ENCODE results near the gene ROS1.
"Not testable (repeated sequence)": the region's sequence is repeated elsewhere in the genome, so short reads cannot be mapped to it uniquely, and the experiment has no call there.

ROS1 gene

DNA sequence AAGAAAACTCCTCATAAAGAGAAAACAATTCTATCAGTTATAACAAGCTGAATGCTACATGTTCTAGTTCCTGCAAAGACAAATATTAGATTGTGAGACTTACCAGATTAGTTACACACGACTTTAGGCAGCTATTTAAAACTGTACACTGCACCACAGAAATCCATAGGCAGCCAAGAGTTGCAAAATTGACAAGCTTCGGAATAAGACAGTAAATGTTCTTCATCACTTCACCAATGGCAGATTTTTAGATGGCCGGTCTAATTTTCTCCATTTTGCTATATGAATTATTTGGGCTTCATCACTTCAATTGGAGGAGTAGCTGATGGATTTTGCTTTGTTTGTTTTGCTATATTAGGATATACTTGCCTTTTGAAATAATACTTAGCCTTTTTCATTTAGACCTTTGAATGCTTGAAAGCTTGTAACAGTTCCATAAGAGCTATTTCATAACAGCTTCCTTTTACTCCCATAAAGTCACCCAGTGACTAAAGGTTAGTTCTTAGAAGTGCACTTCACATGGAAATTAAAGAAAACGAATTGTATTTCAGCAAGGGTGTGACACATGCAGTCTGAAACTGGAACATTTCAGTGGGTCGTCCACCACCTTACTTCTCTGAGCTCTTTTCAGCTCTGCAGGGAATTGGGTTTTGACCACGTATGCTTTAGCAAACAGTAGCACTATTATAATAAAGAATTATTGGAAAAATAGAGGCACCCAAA lies at the start of gene ROS1:
Gene ROS1, minus strand, starts transcription at position 512 of the 723 bp plus-strand sequence. Its CDS starts 286 bp downstream, at position 226.
- DNase-seq, result no peak

DNA sequence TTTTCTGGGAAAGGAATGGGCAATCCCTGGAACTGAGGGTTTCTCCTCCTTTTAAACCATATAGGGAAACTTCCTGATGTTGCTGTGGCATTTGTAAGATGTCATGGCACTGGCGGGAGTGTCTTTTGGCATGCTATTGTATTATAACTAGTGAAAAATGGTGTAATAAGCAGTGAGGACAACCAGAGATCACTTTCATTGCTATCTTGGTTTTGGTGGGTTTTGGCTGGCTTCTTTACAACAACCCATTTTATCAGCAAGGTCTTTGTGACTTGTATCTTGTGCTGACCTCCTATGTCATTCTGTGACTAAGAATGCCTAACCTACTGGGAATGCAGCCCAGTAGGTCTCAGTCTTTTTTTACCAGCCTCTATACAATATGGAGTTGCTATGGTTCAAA lies 47.7 kb upstream of the ROS1 start:
- no peak for DNase-seq

DNA sequence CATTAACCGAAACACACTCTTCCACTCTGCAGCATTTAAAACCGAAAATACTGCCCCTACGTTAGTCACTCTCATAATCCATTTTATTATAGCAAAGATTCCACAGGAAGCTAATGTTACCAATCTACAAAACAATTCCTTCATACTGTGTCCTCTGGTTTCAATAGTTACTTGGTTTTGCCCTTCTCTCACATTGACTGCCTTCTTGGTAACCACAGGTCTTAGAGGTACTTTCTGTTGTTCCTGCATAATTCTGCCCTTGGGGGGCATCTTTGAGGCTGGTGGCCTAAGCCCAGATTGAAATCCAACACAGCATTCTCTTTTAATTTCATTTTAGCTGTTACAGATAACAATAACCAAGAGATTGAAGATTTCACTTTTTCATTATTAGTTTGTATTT lies 46.9 kb upstream of the ROS1 start:
- no peak for DNase-seq

DNA sequence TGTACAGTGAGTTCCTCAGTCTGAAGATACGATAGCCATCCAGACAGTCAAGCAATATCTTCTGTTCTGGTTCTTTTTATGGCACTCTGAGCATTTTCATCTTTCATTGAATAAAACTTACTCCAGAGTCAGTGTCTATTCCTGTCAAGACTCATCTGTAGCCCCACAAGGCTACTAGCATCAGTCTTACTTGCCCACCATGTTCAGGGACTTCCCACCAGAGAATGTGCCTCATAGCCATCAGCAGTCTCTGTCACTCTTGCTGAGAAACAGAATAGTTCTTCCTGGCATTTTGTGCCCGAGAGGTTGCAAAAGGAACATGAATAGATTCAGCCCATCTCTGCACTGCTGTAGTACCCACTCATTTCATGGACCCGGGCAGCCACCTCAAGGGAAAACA lies 44.0 kb upstream of the ROS1 start:
- DNase-seq, result no peak

DNA sequence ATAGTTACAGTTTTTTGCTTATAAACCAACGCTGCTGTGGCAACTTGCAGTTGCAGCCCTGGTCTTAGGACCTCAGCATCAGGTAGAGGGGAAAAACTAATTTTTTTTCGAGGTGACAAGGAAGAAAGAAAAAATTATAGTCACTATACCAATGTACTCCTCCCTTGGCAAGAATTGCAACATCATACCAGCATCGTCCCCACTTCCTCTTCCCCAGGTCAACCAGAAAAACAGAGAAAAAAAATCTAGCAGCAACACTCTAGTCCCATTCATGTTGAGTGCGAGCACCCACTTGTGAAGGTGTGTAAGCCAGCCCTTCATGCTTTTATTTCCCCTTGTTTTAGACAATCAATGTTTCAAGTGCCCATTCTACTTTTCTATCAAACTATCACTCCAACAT lies 43.6 kb upstream of the ROS1 start:
- no peak for DNase-seq

DNA sequence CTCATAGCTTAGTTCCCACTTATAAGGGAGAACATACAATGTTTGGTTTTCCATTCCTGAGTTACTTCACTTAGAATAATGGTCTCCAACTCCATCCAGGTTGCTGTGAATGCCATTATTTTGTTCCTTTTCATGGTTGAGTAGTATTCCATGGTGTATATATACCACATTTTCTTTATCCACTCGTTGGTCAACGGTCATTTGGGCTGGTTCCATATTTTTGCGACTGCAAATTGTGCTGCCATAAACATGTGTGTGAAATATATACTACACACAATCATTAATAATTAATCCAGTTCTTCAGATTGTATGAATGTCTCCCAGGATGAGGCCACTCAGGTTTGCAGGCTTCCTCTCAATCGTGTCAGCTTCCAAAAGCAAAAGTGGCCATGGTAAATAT lies 42.8 kb upstream of the ROS1 start:
- not testable (repeated sequence) for DNase-seq

DNA sequence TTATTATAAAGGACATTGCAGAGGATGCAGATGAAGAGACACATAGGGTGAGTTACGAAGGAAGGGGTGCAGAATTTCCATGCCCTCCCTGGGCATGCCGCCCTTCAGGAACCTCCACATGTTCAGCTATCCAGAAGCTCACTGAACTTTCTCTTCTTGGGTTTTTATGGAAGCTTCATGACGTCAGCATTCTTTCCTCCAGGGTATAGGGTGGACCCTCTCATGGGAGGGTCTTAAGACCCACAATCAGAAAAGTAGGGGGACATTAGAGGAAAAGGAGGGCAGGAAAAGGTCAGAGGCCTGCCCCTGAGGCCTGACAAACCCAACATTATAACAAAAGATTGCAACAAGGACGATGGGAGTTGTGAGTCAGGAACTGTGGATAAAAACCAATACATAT lies 42.1 kb upstream of the ROS1 start:
- DNase-seq, result no peak

DNA sequence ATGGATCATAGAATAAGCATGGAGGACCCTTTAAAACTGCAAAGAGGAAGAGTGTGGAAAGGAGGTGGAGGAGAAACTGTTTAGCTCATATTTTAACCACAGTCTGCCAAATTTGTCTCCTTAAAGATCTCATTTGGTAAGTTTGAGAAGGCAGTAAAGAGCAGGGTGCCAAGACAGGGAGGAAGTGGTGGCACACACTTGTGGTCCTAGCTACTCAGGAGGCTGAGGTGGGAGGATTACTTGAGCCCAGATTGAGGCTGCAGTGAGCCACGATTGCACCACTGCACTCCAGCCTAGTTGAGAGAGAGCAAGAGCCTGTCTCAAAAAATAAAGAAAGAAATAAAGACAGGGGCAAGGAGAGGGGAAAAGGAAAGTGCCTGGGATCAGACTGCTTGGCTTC lies 39.9 kb upstream of the ROS1 start:
- no peak for DNase-seq

DNA sequence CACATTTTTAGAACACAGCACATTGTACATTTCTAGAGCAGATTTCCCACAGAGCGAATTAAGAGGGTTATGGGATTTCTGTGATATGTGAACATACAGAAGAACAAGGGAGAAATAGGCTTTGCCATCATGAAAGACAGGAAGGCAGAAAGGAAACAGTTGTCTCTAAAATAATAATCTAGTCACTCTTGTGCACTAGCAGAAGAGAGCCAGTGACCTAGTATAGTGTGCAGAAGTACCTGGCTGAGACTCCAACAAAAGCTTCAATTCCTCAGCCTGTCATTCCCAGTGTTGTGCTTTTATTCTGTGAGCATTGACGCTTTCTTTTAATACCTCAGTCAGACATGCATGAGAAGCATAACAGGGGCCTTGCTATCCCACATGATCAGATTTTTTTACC lies 39.0 kb upstream of the ROS1 start:
- no peak for DNase-seq

DNA sequence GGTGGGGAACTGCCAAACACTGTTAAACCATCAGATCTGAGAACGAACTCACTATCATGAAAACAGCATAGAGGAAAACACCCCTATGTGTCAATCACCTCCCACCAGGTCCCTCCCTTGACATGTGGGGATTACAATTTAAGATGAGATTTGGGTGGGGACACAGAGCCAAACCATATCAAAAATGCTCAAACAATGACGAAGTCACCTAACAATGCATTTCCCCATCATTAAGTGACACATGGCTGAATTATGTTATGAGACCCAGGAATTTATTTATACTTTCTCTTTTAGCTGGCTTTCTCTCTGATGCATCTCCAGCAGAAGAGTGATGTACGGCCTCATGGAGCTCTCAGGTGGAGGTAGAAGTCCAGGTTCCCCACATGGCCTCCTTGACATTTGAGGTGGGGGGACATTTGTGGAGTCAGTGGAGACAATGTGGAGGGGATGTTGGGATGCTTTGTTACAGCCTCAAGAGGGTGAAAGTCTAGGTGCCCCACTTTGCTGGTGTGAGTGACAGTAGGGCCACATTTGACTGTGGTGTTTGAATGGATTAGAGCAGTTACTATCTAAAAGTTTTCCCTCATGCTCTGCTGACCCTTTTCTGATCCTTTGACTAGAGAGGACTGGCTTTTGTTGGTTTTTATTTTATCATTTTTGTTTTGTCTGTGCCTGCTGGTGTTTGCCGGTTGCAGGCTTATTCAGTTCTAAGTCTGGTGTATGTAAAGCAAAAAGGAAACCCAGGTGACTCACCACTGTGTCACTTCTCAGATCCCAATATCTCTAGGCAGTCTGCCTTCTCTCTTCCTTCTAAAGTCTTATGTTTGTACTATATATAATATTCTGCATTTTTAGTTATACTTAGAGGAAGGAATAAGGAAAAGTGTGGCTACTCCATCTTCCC lies 38.3 kb upstream of the ROS1 start:
- DNase-seq, result no peak

DNA sequence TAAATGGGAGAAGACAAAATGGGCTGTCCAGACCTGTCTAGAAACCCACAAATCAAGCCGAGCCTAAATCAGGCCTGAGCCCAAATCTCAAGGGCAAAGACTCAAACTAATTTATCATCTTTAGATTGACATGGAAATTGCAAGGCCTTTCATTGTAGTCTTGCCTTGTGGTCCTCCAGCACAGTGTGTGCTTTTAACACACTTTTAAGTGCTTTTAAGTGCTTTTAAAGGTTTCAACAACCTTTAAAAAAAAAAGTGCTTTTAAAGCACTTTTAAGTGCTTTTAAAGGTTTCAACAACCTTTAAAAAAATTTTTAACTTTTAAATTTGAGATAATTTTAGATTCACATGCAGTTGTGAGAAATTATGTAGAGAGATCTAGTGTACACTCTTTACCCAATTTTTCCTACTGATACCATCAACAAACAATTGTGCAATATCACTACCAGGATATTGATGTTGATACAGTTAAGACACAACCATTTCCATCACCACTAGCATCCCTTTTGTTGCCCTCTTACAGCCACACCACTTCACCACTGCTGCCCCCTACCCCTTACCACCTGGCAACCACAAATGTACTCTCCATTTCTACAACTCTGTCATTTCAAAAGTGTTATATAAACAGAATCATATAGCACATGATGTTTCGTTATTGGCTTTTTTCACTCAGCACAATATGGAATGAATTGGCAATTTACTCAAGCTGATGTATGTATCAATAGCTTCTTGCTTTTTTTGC lies 33.6 kb upstream of the ROS1 start:
- peak; percentile 18 for DNase-seq

DNA sequence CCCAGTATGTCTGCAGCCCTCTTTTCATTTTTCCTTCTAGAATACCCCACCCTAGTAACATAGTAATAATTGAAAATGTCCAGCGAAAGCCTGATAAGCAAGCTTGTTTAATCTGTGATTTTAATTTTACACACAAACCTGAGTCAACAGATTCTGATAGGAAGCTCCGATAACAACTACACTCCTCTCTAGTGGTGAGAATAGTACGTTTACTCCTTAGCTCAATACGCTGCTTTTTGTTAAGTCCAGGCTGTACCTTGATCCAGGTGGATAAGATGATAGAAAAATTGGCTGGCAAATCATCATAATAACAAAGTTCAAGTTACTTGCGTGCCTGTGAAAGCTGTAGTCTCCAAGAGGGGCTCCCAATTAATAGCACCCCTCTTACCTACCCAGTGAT lies 31.3 kb upstream of the ROS1 start:
- no peak for DNase-seq

DNA sequence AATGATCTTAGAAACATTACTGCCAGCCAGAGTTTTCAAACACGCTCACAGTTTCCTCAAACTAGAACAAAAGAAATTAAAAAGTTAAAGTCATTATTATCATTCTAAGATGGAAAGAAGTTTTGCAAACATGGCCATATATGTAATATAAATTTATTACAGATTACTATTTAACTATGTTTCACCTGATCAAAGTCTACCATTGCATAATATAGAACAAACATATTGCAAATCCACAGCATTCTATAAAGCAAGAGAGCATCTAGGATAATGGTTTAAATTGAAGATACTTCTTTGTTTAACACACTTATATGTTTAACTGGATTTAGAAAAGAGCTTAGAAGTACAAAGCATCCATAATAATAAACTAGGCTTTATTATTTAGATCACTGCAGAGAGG lies 30.5 kb upstream of the ROS1 start:
- DNase-seq, result no peak

DNA sequence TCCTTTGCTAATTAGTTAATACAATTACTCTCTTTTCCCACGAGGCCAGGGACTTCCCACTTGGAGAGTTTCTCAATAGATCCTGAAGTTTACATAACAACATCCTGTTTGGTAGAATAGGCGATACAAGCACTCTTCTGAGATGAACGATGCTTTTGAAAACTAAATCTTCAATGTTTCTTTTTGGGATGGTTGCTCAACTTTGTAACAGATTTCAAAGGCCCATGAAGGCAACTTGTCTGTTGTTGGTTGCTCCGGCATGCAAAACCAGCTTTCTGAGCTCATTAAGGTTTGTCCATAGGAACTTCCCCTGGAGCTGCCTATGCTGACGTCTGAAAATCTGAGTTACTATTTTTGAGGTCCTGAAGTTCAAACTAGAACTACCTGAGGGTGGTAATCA lies 25.9 kb upstream of the ROS1 start:
- no peak for DNase-seq

DNA sequence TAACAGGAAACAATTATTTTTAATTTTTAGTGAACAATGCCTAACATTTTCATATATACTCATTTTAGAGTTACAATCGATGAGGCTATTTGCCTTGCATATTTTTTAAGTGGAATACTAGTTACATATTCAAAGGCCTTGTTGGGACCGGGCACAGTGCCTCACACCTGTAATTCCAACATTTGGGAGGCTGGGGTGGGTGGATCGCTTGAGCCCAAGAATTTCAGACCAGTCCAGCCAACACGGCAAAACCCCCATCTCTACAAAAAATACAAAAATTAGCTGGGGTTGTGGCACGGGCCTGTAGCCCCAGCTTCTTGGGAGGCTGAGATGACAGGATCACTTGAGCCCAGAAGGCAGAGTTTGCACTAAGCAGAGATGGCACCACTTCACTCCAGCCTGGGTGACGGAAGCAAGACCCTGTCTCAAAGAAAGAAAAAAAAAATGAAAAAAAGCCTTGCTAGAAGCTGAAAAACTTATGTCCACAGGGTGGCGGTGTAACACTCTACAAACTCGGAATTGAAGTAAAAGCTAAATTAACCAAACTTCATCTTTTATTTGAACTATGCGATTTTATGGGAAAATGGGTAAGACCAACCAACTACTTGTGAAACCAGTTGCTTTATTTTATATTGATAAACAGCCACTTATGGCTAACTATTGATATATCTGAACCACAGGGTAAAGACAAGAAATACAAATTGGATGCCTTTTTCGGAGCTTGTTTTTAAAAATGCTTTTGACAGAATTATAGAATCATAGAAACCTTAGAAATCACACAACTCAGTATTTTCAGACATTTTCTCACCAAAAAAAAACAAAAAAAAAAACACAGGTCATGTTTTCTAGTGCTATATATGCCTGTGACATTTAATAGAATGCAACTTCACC lies 24.1 kb upstream of the ROS1 start:
- peak; percentile 84 for DNase-seq

DNA sequence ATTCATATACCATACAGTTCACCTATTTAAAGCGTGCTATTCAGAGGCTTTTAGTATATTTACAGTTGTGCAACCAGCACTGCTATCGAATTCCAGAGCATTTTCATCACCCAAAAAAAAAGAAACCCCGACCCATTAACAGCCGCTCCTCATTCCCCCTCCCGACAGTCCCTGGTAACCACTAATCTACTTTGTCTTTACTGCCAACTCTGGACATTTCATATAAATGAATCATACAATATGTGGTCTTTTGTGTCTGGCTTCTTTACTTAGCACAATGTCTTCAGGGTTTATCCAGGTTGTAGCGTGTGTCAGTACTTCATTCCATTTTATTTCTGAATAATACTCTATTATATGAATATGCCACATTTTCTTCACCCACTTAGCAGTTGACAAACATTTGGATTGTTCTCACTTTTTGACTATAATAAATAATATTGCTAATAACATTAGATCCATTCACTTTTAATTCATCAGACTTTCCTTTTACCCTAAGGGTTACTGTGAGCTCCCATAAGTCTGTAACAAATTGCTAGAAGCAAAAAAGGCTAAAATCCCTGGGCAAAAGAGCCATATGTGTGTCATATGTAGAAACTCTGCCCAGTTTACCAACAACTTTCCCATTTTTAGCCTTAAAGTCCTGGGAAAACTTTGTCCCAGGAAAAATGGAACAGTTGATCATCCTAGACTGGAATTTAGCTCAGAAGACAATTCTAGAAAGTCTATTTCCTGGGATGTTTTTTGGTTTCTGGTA lies 23.2 kb upstream of the ROS1 start:
- DNase-seq, result no peak

DNA sequence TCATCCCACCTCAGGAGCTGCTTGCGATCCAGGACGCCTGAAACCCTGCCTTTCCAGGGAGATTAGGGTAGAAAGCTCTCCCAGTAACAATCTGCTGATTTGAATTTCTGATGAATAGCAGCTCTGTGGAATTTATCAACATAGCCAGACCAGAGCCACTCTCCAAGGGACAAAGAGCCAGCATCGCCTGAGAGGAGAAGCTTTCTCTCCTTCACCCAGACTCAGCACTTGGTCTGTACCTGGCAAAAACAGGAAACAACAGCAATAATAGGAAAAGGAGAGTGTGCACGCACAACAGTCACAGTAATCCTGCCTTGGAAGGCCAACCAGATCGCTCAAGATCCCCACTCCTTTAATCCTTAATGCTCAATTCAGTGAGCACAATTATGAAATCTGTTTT lies 22.3 kb upstream of the ROS1 start:
- DNase-seq, result no peak

DNA sequence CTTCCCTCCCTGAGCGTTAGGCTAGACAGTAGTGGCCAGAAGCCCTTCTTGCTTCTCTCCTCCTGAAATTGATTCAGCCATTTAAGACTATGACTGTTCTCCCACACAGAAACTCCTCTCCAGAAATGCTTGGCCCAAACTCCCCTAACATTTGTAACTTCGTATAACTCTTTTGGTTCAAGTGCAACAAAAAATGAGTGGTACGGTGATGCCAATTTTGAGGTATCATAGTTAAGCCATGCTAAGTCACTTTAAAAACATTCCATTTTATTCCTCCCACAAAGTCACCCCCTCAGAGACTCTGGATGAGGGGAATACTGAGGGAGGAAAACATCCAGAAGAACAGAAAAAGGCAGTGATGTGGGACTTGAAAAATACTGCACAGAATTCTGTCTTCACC lies 21.1 kb upstream of the ROS1 start:
- DNase-seq, result no peak

DNA sequence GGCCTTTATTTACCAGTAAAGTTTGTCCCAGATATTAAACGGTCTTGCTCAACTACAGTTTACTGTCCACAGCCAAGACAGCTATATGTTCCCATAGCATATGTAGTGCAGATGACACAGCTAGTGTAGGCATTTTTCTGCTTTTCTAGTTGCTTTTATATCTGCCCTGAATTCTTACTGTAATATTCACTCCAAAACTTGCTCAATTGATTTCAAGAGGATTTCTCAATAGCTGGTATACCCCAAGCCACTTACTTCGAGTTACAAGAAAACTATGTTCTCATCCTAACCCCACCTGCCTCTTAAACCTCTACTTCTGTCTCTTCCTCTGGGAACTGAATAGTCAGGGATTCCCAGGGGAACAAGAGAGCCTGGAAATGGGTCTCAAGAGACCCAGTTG lies 18.9 kb upstream of the ROS1 start:
- DNase-seq, result no peak

DNA sequence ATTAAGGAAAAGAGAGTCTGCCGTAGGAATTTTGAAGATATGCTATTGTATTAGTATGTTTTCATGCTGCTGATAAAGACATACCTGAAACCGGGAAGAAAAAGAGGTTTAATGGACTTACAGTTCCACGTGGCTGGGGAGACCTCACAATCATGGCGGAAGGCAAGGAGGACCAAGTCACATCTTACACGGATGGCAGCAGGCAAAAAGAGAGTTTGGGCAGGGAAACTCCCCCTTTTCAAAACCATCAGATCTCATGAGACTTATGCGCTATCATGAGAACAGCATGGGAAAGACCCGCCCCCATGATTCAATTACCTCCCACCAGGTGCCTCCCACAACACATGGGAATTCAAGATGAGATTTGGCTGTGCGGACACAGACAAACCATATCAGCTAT lies 16.6 kb upstream of the ROS1 start:
- DNase-seq, result not testable (repeated sequence)

DNA sequence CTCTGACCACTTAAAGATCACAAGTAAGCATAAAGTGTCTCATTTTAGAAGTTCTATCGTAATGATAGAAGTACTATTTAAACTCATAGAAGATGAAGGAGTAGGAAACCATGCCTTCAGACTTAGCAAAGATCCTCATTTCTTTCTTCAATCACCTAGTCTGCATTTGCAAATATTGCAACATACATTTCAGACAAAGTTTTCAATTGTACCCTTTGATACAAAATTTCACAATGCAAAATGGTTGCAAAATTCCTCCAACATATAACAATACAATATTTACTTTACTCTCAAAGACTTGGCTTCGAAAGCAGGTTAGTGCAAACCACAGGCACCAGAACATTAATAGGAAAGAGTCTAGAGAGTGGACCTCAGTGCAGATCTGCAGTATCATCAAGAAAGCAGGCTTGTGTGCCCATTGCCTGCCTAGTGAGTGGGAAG lies 16.1 kb upstream of the ROS1 start:
- DNase-seq, result no peak

Data from NCI-H774 (cell line).